Measurements from ENCODE around the gene CTNND2.

CTNND2 gene

DNA sequence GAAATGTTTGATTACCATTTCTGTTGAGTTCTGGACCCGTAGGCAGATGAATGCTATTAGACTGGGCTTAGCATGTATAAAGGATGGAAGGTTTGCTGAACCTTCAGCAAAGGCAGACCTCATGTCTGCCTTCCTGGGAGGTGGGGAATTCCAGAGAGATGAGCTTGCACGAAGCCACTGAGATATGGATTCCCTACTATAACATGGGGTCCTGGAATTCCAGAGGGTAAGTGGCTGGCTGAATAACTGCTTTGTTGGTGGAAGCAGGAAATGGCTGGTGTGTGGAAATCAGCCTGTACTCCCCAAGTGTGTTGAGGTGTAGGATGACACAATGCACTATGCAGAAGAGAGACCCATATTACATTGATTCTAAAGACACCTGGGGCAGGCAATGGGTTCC lies 526.4 kb downstream of the CTNND2 start:
- Histone ChIP-seq H3K9me3 (ENCODE audit: control insufficient read depth, insufficient read depth, low read depth, low read length) (no peaks in the 10 kb centered on the region), H3K4me3 (ENCODE audit: low read depth, low read length) (no peak overlapping the region), H3K36me3 (ENCODE audit: control insufficient read depth in 2 of 2, insufficient read depth in 1 of 2, low read length in 2 of 2) (no peaks in the 10 kb centered on the region), H3K27ac (ENCODE audit: extremely low read depth, low read depth, low read length) (no peak overlapping the region), H3K4me1 (ENCODE audit: control insufficient read depth, insufficient read depth, low read length) (no peaks in the 10 kb centered on the region)
- ChIA-PET CTCF (interaction anchor here (0.6 kb wide), 1 partner anchor 17 kb away, joined by 4 read pairs; no protein-coding TSS in a partner anchor), POLR2A (no interaction called here)
- TF ChIP-seq, protein P1, sequence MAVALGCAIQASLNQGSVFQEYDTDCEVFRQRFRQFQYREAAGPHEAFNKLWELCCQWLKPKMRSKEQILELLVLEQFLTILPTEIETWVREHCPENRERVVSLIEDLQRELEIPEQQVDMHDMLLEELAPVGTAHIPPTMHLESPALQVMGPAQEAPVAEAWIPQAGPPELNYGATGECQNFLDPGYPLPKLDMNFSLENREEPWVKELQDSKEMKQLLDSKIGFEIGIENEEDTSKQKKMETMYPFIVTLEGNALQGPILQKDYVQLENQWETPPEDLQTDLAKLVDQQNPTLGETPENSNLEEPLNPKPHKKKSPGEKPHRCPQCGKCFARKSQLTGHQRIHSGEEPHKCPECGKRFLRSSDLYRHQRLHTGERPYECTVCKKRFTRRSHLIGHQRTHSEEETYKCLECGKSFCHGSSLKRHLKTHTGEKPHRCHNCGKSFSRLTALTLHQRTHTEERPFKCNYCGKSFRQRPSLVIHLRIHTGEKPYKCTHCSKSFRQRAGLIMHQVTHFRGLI (tag by site-specific recombination; IDR thresholded peaks at IDR 0.05) = no peak
- no peak for TF ChIP-seq BCL11A (tag by site-specific recombination; IDR thresholded peaks at IDR 0.05; ENCODE audit: low read depth)
- TF ChIP-seq, protein P2, sequence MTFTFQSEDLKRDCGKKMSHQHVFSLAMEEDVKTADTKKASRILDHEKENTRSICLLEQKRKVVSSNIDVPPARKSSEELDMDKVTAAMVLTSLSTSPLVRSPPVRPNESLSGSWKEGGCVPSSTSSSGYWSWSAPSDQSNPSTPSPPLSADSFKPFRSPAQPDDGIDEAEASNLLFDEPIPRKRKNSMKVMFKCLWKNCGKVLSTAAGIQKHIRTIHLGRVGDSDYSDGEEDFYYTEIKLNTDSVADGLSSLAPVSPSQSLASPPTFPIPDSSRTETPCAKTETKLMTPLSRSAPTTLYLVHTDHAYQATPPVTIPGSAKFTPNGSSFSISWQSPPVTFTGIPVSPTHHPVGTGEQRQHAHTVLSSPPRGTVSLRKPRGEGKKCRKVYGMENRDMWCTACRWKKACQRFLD (tag by site-specific recombination; IDR thresholded peaks at IDR 0.05) = no peak
- TF ChIP-seq, protein P3, sequence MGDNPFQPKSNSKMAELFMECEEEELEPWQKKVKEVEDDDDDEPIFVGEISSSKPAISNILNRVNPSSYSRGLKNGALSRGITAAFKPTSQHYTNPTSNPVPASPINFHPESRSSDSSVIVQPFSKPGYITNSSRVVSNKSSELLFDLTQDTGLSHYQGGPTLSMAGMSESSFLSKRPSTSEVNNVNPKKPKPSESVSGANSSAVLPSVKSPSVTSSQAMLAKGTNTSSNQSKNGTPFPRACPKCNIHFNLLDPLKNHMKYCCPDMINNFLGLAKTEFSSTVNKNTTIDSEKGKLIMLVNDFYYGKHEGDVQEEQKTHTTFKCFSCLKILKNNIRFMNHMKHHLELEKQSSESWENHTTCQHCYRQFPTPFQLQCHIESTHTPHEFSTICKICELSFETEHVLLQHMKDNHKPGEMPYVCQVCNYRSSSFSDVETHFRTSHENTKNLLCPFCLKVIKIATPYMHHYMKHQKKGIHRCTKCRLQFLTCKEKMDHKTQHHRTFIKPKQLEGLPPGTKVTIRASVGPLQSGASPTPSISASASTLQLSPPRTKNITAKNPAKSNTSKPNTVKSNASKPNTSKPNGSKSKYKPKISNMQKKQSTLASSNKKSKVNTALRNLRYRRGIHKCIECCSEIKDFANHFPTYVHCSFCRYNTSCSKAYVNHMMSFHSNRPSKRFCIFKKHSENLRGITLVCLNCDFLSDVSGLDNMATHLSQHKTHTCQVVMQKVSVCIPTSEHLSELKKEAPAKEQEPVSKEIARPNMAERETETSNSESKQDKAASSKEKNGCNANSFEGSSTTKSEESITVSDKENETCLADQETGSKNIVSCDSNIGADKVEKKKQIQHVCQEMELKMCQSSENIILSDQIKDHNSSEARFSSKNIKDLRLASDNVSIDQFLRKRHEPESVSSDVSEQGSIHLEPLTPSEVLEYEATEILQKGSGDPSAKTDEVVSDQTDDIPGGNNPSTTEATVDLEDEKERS (tag by site-specific recombination; IDR thresholded peaks at IDR 0.05) = no peak
- no peak for TF ChIP-seq ZNF426 (tag by site-specific recombination; IDR thresholded peaks at IDR 0.05)
- TF ChIP-seq GLI4 (tag by site-specific recombination; IDR thresholded peaks at IDR 0.05) = no peak
- no peak for TF ChIP-seq ZNF521 (tag by site-specific recombination; IDR thresholded peaks at IDR 0.05)
- no peak for TF ChIP-seq YY2 (tag by site-specific recombination; IDR thresholded peaks at IDR 0.05)

DNA sequence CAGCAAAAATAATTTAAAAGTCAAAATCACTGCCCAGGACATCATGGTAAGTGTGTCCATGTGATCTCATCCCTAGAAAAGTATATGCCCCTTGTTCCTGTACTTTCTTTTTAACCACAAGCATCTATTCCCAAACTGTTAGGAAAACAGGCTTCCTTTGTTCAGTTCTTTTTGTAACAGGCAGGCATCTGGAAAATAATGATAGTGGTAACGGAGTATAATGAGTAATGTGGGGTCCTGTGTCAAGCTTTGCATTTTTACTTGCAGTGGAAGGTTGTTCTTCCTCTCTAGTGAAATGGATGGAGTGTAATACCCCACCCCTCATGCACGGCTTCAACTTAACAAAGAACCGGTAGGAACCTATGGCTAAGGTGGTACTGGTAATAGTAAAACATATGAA lies 532.1 kb downstream of the CTNND2 start:
- H3K36me3 ChIP-seq (ENCODE audit: control insufficient read depth in 2 of 2, insufficient read depth in 1 of 2, low read length in 2 of 2) = no peaks in the 10 kb centered on the region
- POLR2A ChIA-PET = no interaction called here
- H3K4me1 ChIP-seq (ENCODE audit: control insufficient read depth, insufficient read depth, low read length) = no peaks in the 10 kb centered on the region
- no peaks in the 10 kb centered on the region for H3K9me3 ChIP-seq (ENCODE audit: control insufficient read depth, insufficient read depth, low read depth, low read length)
- H3K4me3 ChIP-seq (ENCODE audit: low read depth, low read length) = no peak overlapping the region
- TF ChIP-seq ZNF23 (tag by site-specific recombination; IDR thresholded peaks at IDR 0.05; ENCODE audit: borderline replicate concordance) (no peak), ZIC2 (tag by site-specific recombination; IDR thresholded peaks at IDR 0.05) (no peak), SCRT2 (tag by site-specific recombination; IDR thresholded peaks at IDR 0.05) (no peak), ZNF777 (tag by site-specific recombination; IDR thresholded peaks at IDR 0.05; ENCODE audit: borderline replicate concordance) (no peak), GLI2 (tag by site-specific recombination; IDR thresholded peaks at IDR 0.05; ENCODE audit: borderline replicate concordance, low read depth) (no peak), ZNF776 (tag by site-specific recombination; IDR thresholded peaks at IDR 0.05; ENCODE audit: borderline replicate concordance) (no peak), MEIS1 (CRISPR knock-in tag; IDR thresholded peaks at IDR 0.05; ENCODE audit: borderline replicate concordance) (no peak), YY1 (tag by site-specific recombination; IDR thresholded peaks at IDR 0.05) (no peak), ZBTB1 (tag by site-specific recombination; IDR thresholded peaks at IDR 0.05) (no peak), BCL11B (tag by site-specific recombination; IDR thresholded peaks at IDR 0.05; ENCODE audit: low read depth) (no peak), ZNF175 (tag by site-specific recombination; IDR thresholded peaks at IDR 0.05) (no peak), BCL11A (tag by site-specific recombination; IDR thresholded peaks at IDR 0.05; ENCODE audit: low read depth) (no peak)
- TF ChIP-seq, protein P4, sequence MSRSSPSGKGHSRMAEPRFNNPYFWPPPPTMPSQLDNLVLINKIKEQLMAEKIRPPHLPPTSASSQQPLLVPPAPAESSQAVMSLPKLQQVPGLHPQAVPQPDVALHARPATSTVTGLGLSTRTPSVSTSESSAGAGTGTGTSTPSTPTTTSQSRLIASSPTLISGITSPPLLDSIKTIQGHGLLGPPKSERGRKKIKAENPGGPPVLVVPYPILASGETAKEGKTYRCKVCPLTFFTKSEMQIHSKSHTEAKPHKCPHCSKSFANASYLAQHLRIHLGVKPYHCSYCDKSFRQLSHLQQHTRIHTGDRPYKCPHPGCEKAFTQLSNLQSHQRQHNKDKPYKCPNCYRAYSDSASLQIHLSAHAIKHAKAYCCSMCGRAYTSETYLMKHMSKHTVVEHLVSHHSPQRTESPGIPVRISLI (tag by site-specific recombination; IDR thresholded peaks at IDR 0.05) = no peak
- TF ChIP-seq, protein P5, sequence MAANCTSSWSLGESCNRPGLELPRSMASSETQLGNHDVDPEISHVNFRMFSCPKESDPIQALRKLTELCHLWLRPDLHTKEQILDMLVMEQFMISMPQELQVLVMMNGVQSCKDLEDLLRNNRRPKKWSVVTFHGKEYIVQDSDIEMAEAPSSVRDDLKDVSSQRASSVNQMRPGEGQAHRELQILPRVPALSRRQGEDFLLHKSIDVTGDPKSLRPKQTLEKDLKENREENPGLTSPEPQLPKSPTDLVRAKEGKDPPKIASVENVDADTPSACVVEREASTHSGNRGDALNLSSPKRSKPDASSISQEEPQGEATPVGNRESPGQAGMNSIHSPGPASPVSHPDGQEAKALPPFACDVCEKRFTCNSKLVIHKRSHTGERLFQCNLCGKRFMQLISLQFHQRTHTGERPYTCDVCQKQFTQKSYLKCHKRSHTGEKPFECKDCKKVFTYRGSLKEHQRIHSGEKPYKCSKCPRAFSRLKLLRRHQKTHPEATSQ (tag by site-specific recombination; IDR thresholded peaks at IDR 0.05) = no peak
- TF ChIP-seq, protein P6, sequence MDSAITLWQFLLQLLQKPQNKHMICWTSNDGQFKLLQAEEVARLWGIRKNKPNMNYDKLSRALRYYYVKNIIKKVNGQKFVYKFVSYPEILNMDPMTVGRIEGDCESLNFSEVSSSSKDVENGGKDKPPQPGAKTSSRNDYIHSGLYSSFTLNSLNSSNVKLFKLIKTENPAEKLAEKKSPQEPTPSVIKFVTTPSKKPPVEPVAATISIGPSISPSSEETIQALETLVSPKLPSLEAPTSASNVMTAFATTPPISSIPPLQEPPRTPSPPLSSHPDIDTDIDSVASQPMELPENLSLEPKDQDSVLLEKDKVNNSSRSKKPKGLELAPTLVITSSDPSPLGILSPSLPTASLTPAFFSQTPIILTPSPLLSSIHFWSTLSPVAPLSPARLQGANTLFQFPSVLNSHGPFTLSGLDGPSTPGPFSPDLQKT (IDR thresholded peaks at IDR 0.05; ENCODE audit: borderline replicate concordance, low read depth, low read length) = no peak
- CTCF ChIA-PET = no interaction called here
- no peak overlapping the region for H3K27ac ChIP-seq (ENCODE audit: extremely low read depth, low read depth, low read length)
